ENCODE results near the gene SMYD5. TPM values are rescaled to one million over a fixed set of nuclear protein-coding genes. Genes with fewer than 3 reads are reported as not detected.

Gene SMYD5
- total RNA-seq, 3 donors from 2014 or later = 14.1 to 21.6 (median 18.3) TPM

- Histone ChIP-seq H3K27ac (no peak overlapping the region), H3K36me3 (no peaks in the 10 kb centered on the region), H3K9me3 (no peaks in the 10 kb centered on the region), H3K4me1 (no peaks in the 10 kb centered on the region), H3K27me3 (peaks cover 0 to 6% of the 10 kb centered on the region in 2 donors), H3K4me3 (no peak overlapping the region)
- TF ChIP-seq POLR2AphosphoS5 (IDR thresholded peaks at IDR 0.05) (no peak), CTCF (IDR thresholded peaks at IDR 0.05) (no peak), POLR2A (IDR thresholded peaks at IDR 0.05) (no peak)
- intact Hi-C loops (cut with DNase I; ENCODE audit: low total_unique reads) = no loop called here
- DNase-seq (ENCODE audit: low spot score in 2 of 2) = no peak
Measured at GRCh38 chr2:73210696-73211095, 3.3 kb upstream of the SMYD5 start.

DNA sequence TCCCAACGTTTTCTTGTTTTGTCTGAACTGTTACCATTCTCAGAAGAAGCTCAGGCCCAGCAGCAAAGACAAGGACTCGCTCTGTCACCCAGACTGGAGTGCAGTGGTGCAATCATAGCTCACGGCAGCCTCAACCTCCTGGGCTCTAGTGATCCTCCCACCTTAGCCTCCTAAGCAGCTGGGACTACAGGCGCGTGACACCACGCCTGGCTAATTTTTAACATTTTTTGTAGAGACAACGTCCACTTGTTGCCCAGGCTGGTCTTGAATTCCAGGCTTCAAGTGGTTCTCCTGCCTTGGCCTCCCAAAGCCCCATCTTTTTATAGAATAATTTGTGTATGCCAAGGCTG, 2.0 kb upstream of the SMYD5 start:
- Histone ChIP-seq H3K27me3 (peaks cover 0 to 6% of the 10 kb centered on the region in 2 donors), H3K27ac (no peak overlapping the region), H3K9me3 (no peaks in the 10 kb centered on the region), H3K36me3 (no peaks in the 10 kb centered on the region), H3K4me1 (no peaks in the 10 kb centered on the region), H3K4me3 (no peak overlapping the region)
- TF ChIP-seq POLR2A (IDR thresholded peaks at IDR 0.05) (no peak), CTCF (IDR thresholded peaks at IDR 0.05) (no peak), POLR2AphosphoS5 (IDR thresholded peaks at IDR 0.05) (no peak)
- no peak for DNase-seq (ENCODE audit: low spot score in 2 of 2)
- intact Hi-C loops (cut with DNase I; ENCODE audit: low total_unique reads) = no loop called here

DNA sequence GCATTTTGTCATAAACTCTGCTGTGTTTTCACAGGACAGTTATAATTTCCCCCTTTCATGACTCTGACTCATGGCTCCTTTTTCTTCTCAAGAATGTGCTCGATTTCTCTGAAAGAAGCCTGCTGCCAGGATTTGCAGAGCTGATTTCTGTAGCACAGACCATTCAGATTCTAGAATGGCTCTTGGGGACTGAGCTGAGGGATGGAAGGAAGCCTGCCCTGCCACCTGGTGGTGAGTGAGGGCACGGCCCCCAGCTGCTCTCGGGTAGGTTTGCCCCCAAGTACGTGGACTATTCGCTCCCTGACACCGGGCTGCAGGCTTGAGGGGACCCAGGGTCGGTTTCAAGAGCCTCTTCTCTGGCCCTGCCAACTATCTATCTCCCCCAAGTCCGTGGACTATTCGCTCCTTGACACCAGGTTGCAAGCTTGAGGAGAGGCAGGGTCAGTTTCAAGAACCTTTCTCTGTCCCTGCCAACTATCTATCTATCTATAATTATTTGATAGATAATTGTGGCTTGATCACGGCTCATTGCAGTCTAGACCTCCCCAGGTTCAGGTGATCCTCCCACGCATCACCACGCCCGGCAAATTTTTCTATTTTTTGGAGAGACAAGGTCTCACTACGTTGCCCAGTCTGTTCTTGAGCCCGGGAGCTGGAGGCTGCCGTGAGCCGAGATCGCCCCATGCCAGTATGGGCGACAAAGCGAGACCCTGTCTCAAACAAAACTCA, 1.4 kb upstream of the SMYD5 start:
- H3K4me1 ChIP-seq = no peaks in the 10 kb centered on the region
- H3K27ac ChIP-seq = no peak overlapping the region
- no peaks in the 10 kb centered on the region for H3K9me3 ChIP-seq
- TF ChIP-seq CTCF (IDR thresholded peaks at IDR 0.05) = peak; percentile 73 to 79 (median 77)
- TF ChIP-seq POLR2A (IDR thresholded peaks at IDR 0.05) = no peak
- H3K4me3 ChIP-seq = no peak overlapping the region
- peak; percentile 26 to 67 for DNase-seq (ENCODE audit: low spot score in 2 of 2)
- H3K36me3 ChIP-seq = no peaks in the 10 kb centered on the region
- peaks cover 0 to 6% of the 10 kb centered on the region in 2 donors for H3K27me3 ChIP-seq
- intact Hi-C loops (cut with DNase I; ENCODE audit: low total_unique reads) = no loop called here

- peak overlapping the region in 1 of 3 donors; percentile 92 for H3K4me3 ChIP-seq
- no peak overlapping the region for H3K27ac ChIP-seq
- no peaks in the 10 kb centered on the region for H3K36me3 ChIP-seq
- TF ChIP-seq CTCF (IDR thresholded peaks at IDR 0.05) = no peak
- no peak for TF ChIP-seq POLR2A (IDR thresholded peaks at IDR 0.05)
- no peak for TF ChIP-seq POLR2AphosphoS5 (IDR thresholded peaks at IDR 0.05)
- no peaks in the 10 kb centered on the region for H3K4me1 ChIP-seq
- H3K9me3 ChIP-seq = no peaks in the 10 kb centered on the region
- DNase-seq (ENCODE audit: low spot score in 2 of 2) = no peak
- intact Hi-C loops (cut with DNase I; ENCODE audit: low total_unique reads) = no loop called here
- H3K27me3 ChIP-seq = no peaks in the 10 kb centered on the region
Measured at GRCh38 chr2:73215254-73215653, 1.2 kb downstream of the SMYD5 start.

DNA sequence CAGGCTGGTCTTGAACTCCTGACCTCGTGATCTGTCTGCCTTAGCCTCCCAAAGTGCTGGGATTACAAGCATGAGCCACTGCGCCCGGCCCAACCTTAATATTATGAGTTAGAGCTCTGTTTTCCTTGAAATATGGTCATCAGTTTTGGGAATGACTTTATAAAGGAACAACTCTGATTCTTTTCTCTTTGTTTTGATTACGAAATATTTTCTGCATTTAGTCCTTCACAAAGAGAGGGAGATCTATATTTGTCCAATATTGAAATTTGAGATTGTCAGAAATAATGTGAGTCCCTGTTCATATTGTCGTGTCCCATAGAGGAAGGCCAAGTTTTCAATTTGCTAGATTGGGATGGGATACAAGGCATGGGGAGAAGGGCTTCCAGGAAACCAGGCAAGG, 3.1 kb downstream of the SMYD5 start:
- no peak for TF ChIP-seq CTCF (IDR thresholded peaks at IDR 0.05)
- no peak for TF ChIP-seq POLR2AphosphoS5 (IDR thresholded peaks at IDR 0.05)
- no peak for TF ChIP-seq POLR2A (IDR thresholded peaks at IDR 0.05)
- intact Hi-C loops (cut with DNase I; ENCODE audit: low total_unique reads) = no loop called here

More for the DNA sequence above, 3.1 kb downstream of the SMYD5 start:
- H3K27me3 ChIP-seq = no peaks in the 10 kb centered on the region
- H3K36me3 ChIP-seq = no peaks in the 10 kb centered on the region
- no peaks in the 10 kb centered on the region for H3K9me3 ChIP-seq
- DNase-seq (ENCODE audit: low spot score in 2 of 2) = no peak
- H3K4me1 ChIP-seq = no peaks in the 10 kb centered on the region
- H3K27ac ChIP-seq = no peak overlapping the region
- H3K4me3 ChIP-seq = no peak overlapping the region

All from breast epithelium (tissue), 4 donors.